Activated T-helper 2 cell treated with anti-CD3 and anti-CD28 coated beads, Interferon-gamma antibody, Interleukin-2, Interleukin-4, amounts not matched to agents 10 μg/mL and 5 μg/mL and 100 μg/mL, durations not matched to agents 14 hours and 24 hours and 36 hours (primary cell): ENCODE data around the gene KRT15. TPM values are rescaled to one million over a fixed set of nuclear protein-coding genes. Genes with fewer than 3 reads are reported as not detected.

Experiments
- DNase-seq: peaks from one replicate; pipeline ENCODE4 v3.0.0; 2021; ENCODE audit warnings: low spot score
- H3K27ac Mint-ChIP-seq: one replicate; pipeline ENCODE4 v1.8.0; 2021; ENCODE audit warnings: mixed read lengths
- H3K27me3 Mint-ChIP-seq: one replicate; pipeline ENCODE4 v1.8.0; 2021; ENCODE audit warnings: low read depth, mixed read lengths
- H3K36me3 Mint-ChIP-seq: one replicate; pipeline ENCODE4 v1.8.0; 2021; ENCODE audit warnings: low read depth, mixed read lengths
- H3K4me1 Mint-ChIP-seq: one replicate; pipeline ENCODE4 v1.8.0; 2021; ENCODE audit warnings: low read depth, mixed read lengths
- H3K4me3 Mint-ChIP-seq: one replicate; pipeline ENCODE4 v1.8.0; 2021; ENCODE audit warnings: low read depth, mild to moderate bottlenecking, moderate library complexity, mixed read lengths
- H3K9me3 Mint-ChIP-seq: one replicate; pipeline ENCODE4 v1.8.0; 2021; ENCODE audit warnings: mixed read lengths
- intact Hi-C: fragments of 100-400 bp; cut with micrococcal nuclease; formaldehyde crosslinking; loops from one replicate; pipeline ENCODE4 v1.15.1; 2023
- total RNA-seq: library from RNA; stranded (reverse); gene quantifications from 2 replicates; pipeline ENCODE4 v1.2.3, GENCODE V29; 2022

KRT15 gene
- total RNA-seq: not detected in 2 replicates

GRCh38 chr17:41518789-41519449 is at the start of gene KRT15:
TSS of gene KRT15 (minus strand) at chr17:41518890. CDS start at chr17:41518827, 63 bp downstream.
- Mint-ChIP-seq H3K36me3 (no peaks in the 10 kb centered on the region), H3K9me3 (no peaks in the 10 kb centered on the region)

GRCh38 chr17:41567317-41567716 is 48.6 kb upstream of the KRT15 start:
- intact Hi-C loops: no loop called here
- Mint-ChIP-seq H3K4me3 (no peak overlapping the region), H3K27ac (peak overlapping the region; percentile 60), H3K4me1 (no peaks in the 10 kb centered on the region), H3K27me3 (peaks cover 13% of the 10 kb centered on the region), H3K9me3 (peaks cover 17% of the 10 kb centered on the region), H3K36me3 (no peaks in the 10 kb centered on the region)
- no peak for DNase-seq

More at GRCh38 chr17:41518789-41519449, at the start of gene KRT15:
- no peak for DNase-seq
- Mint-ChIP-seq H3K4me1 (no peaks in the 10 kb centered on the region), H3K27ac (no peak within 1 kb of the TSS), H3K4me3 (no peak within 1 kb of the TSS), H3K27me3 (no peaks in the 10 kb centered on the region)
- intact Hi-C loops: no loop called here

DNA sequence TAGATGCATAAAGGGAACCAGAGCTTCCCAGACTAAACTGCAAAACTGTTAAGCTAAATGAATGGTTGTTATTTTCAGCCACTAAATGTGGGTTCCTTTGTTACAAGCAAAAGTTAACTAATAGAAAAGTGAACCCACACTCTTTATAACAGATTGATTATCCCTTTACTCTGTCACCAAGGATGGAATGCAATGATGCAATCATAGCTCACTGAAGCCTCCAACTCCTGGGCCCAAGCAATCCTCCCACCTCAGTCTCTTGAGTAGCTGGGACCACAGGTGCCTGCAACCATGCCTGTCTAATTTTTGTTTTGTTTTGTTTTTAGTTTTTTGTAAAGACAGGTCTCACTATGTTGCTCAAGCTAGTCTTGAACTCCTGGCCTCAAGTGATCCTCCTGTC is 46.6 kb upstream of the KRT15 start:
- peaks cover 17% of the 10 kb centered on the region for H3K9me3 Mint-ChIP-seq
- H3K27me3 Mint-ChIP-seq: peaks cover 13% of the 10 kb centered on the region
- H3K27ac Mint-ChIP-seq: no peak overlapping the region
- H3K4me1 Mint-ChIP-seq: no peaks in the 10 kb centered on the region
- DNase-seq: no peak
- intact Hi-C loops: no loop called here
- no peaks in the 10 kb centered on the region for H3K36me3 Mint-ChIP-seq
- no peak overlapping the region for H3K4me3 Mint-ChIP-seq

DNA sequence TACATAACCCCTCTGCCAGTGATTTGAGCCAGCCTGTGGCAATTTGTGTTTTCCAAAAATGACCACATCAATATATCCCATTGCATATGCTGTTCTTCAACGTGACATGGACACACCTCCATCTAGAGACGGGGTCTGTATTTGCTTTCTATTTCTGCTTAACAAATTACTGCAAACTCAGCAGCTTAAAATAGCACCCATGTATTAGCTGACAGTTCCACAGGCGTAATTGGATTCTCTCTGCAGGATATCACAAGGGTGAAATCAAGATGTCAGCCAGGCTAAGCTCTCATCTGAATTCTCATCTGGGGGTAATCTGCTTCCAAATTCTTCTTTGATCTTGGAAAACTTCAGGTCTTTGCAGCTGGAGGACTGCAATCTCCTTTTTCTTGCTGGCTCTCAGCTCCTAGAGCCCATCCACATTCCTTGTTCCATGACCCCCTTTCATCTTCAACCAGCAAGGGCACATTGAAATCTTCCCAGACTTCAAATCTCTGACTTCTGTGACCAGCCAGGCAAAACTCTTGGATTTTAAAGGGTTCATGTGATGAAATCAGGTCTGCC is 45.0 kb upstream of the KRT15 start:
- H3K27me3 Mint-ChIP-seq: peaks cover 20% of the 10 kb centered on the region
- DNase-seq: no peak
- no peaks in the 10 kb centered on the region for H3K4me1 Mint-ChIP-seq
- no peak overlapping the region for H3K4me3 Mint-ChIP-seq
- H3K27ac Mint-ChIP-seq: no peak overlapping the region
- intact Hi-C loops: no loop called here
- no peaks in the 10 kb centered on the region for H3K36me3 Mint-ChIP-seq
- peaks cover 15% of the 10 kb centered on the region for H3K9me3 Mint-ChIP-seq

GRCh38 chr17:41561554-41561953 is 42.9 kb upstream of the KRT15 start:
- no peak for DNase-seq
- no peaks in the 10 kb centered on the region for H3K9me3 Mint-ChIP-seq
- intact Hi-C loops: no loop called here
- H3K36me3 Mint-ChIP-seq: no peaks in the 10 kb centered on the region
- no peak overlapping the region for H3K4me3 Mint-ChIP-seq
- H3K27ac Mint-ChIP-seq: no peak overlapping the region
- peaks cover 23% of the 10 kb centered on the region for H3K27me3 Mint-ChIP-seq
- no peaks in the 10 kb centered on the region for H3K4me1 Mint-ChIP-seq

DNA sequence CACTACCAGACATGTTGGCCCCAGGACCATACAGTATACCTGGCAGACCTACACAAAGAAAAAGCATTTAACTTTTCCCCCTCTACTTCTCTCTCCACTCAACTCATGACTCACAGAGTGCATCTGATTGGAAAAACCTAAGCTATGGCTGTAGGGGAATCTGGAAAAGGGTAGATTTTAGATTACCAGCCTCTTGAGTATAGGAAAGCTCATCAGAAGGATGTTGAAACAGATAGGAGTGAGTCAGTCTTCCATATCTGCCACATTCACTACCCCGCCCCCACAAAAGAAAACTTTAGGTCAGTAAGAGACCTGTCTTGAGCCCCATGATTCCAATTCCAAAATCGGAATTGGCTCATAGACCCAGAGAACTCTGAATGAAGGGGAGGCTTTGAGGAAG is 40.9 kb upstream of the KRT15 start:
- intact Hi-C loops: no loop called here
- no peak for DNase-seq
- no peaks in the 10 kb centered on the region for H3K4me1 Mint-ChIP-seq

DNA sequence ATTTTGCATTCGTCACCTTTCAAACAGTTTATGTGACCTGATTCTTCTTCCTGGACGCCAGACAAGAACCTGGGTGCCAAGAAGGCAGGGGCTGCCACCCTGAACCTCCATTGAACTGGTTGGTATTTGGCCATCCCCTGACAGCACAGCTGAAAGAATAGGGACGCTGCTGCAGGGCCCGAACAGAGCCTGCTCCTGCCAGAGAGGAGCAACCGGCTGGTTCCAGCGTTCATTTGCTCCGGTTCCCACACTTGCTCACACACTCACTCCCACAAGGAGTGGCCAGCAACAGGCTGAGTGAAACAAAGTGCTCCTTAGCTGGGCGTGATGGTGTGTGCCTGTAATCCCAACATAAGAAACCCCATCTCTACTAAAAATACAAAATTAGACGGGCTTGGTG is 38.2 kb upstream of the KRT15 start:
- Mint-ChIP-seq H3K4me1 (no peaks in the 10 kb centered on the region), H3K36me3 (no peaks in the 10 kb centered on the region), H3K4me3 (no peak overlapping the region), H3K27me3 (peaks cover 20% of the 10 kb centered on the region), H3K27ac (no peak overlapping the region), H3K9me3 (no peaks in the 10 kb centered on the region)
- intact Hi-C loops: no loop called here
- no peak for DNase-seq

More for the DNA sequence above, 40.9 kb upstream of the KRT15 start:
- no peak overlapping the region for H3K4me3 Mint-ChIP-seq
- H3K36me3 Mint-ChIP-seq: no peaks in the 10 kb centered on the region
- H3K27me3 Mint-ChIP-seq: peaks cover 23% of the 10 kb centered on the region
- no peak overlapping the region for H3K27ac Mint-ChIP-seq
- no peaks in the 10 kb centered on the region for H3K9me3 Mint-ChIP-seq

DNA sequence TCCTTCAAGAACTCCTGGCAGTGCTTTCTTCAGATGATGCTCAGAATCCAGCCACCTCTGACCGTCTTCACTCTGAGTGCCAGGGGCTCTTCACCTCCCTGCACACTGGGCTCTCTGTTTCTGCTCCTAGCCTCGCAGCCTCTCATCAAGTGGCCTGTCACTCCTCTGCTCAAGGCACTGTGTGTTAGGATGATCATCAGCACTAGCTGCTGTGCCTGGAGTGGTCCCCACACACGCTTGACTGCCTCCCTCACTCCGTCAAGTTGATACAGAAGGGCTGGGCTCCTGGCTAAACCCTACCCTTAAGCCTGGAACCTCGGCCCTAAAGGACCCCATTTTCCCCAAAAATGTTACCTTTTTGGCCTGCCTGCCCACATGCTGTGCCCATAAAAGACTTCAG is 37.6 kb upstream of the KRT15 start:
- intact Hi-C loops: no loop called here
- Mint-ChIP-seq H3K27ac (no peak overlapping the region), H3K4me3 (no peak overlapping the region), H3K4me1 (no peaks in the 10 kb centered on the region), H3K9me3 (no peaks in the 10 kb centered on the region), H3K36me3 (no peaks in the 10 kb centered on the region), H3K27me3 (peaks cover 17% of the 10 kb centered on the region)
- no peak for DNase-seq

GRCh38 chr17:41555105-41555887 is 36.6 kb upstream of the KRT15 start:
- Mint-ChIP-seq H3K4me1 (no peaks in the 10 kb centered on the region), H3K27me3 (peaks cover 16% of the 10 kb centered on the region), H3K36me3 (no peaks in the 10 kb centered on the region), H3K27ac (no peak overlapping the region), H3K9me3 (no peaks in the 10 kb centered on the region), H3K4me3 (no peak overlapping the region)
- DNase-seq: no peak
- intact Hi-C loops: no loop called here

- H3K27me3 Mint-ChIP-seq: peaks cover 7% of the 10 kb centered on the region
- no peak overlapping the region for H3K27ac Mint-ChIP-seq
- no peaks in the 10 kb centered on the region for H3K9me3 Mint-ChIP-seq
- intact Hi-C loops: no loop called here
- DNase-seq: no peak
- peaks cover 5% of the 10 kb centered on the region for H3K4me1 Mint-ChIP-seq
- no peaks in the 10 kb centered on the region for H3K36me3 Mint-ChIP-seq
- H3K4me3 Mint-ChIP-seq: no peak overlapping the region
Measured at GRCh38 chr17:41553987-41554680, 35.4 kb upstream of the KRT15 start.

- Mint-ChIP-seq H3K9me3 (no peaks in the 10 kb centered on the region), H3K27me3 (peaks cover 7% of the 10 kb centered on the region), H3K36me3 (no peaks in the 10 kb centered on the region), H3K27ac (no peak overlapping the region), H3K4me1 (peaks cover 13% of the 10 kb centered on the region), H3K4me3 (no peak overlapping the region)
- intact Hi-C loops: no loop called here
- no peak for DNase-seq
Measured at GRCh38 chr17:41553176-41553575, 34.5 kb upstream of the KRT15 start.

DNA sequence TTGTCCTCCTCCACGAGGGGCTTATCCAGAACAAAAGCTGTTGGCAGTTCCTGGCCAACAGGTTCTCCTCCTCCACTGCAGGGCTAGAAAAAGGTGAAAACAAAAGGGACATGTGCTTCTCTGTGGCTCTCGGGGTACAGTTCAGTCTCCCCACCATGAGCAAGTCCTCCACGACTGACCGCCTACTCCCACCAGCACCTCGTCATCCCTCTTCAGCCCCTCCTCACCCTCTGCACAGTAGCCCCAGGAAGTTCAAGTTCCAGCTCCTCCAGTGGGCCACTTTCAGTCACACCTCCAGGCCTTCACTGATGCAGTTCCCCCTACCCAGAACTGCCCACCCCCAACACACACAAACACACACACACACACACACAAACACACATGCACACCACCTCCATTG is 33.8 kb upstream of the KRT15 start:
- peaks cover 4% of the 10 kb centered on the region for H3K27me3 Mint-ChIP-seq
- no peak overlapping the region for H3K4me3 Mint-ChIP-seq
- H3K36me3 Mint-ChIP-seq: no peaks in the 10 kb centered on the region
- peaks cover 1% of the 10 kb centered on the region for H3K9me3 Mint-ChIP-seq
- H3K27ac Mint-ChIP-seq: no peak overlapping the region
- H3K4me1 Mint-ChIP-seq: peaks cover 20% of the 10 kb centered on the region
- no peak for DNase-seq
- intact Hi-C loops: no loop called here

DNA sequence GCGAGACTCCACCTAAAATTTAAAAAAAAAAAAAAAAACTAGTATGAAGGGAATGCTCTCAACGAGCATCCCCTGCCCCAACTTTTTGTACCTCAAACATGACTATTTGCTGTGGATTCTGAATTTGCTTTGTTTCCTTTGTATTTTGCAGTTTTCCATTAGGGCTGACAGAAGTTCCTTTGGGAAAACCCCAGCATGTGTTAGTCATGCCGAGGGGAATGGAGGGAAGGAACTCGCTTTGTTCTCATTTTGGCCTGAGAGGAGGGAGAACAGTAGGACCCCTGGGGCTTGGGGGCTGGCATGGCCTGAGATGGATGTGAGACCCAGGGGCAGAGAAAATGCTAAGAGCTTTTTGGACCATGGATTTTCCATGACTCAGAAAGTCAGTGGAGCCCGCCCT is 32.7 kb upstream of the KRT15 start:
- H3K4me3 Mint-ChIP-seq: no peak overlapping the region
- H3K27ac Mint-ChIP-seq: no peak overlapping the region
- peaks cover 8% of the 10 kb centered on the region for H3K9me3 Mint-ChIP-seq
- peaks cover 4% of the 10 kb centered on the region for H3K27me3 Mint-ChIP-seq
- peaks cover 21% of the 10 kb centered on the region for H3K4me1 Mint-ChIP-seq
- DNase-seq: no peak
- intact Hi-C loops: no loop called here
- H3K36me3 Mint-ChIP-seq: no peaks in the 10 kb centered on the region
